SW480 (cell line): ENCODE measurements around the gene KCTD16.

Experiments used
- DNase-seq: peaks from one replicate; pipeline ENCODE4 v3.0.0-alpha.2; 2016; ENCODE audit warnings: low spot score

Gene KCTD16

DNA sequence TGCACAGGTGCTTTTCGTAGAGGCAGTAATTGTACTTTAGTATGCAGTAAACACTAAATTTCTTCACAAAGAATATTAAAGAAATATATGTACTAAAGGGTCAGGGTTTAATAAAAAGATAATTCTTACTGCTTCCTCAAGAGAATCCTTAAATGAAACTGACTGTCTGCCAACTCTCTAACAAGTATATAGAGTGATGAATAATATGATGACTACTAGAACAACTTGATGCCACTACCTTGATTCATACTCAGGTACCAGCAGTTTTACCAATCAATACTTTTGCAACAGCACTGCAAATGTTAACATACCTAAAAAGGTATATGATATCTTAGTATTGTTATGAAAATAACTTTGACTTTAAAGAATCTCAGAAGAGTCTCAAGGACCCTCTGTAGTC, 4.0 kb upstream of the KCTD16 start:
- no peak for DNase-seq

DNA sequence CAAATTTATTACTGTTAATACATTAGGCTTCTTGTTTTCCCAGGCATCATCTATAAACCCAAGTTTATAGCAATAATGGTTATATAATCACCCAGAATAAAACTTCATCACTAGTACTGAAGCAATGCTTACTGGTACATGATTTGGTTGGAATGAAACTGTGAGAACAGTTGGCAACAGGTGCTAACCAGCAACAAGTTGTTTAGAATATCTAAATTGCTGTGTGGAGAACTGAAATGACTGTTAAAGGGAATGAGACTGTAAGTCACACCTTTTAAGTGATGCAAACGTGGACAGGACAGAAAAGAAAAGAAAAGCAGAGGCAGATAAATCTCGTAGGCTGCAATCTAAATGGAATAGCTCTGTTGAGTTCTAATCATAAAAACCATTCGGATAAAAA, 2.7 kb upstream of the KCTD16 start:
- no peak for DNase-seq

DNA sequence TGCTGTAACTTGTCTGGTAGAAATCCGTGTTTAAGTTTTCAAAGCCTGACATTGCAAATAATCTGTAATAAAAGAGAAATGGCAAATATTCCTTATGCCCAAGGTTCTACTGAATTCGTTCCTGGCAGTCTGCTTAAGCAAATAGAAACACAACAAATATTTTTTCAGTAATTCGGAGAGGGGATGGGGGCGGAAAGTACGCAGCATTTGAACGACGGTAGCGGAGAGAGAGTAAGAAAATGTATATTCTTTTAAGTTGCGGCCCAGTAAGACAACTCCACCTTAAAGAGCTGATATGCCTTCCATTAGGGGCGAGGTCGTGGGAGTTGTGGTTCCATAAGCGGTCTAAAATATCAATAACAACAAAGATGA, 783 bp upstream of the KCTD16 start:
- DNase-seq: no peak

- DNase-seq: no peak
These were observed 3.1 kb downstream of the KCTD16 start for GRCh38 chr5:144173766-144174165.

- no peak for DNase-seq
These were observed 6.9 kb downstream of the KCTD16 start for GRCh38 chr5:144177548-144177947.

DNA sequence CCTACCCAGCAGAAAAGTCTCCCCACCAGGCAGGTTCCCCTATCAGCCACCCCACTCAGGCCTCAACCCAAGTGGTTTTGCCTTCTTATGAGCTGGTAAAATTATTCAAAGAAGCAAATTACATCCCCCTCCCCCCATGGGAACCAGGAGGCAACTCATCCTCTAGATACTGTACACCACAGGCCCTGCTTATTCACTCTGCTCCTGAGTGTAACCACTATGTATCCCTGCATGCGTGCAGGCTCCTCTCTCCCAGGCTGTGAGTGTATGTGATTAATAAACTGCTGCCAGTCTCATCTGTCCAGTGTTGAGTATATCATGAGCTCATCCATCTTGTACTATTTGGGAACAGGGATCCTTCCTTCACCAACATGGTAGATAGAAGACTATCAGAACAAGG, 8.6 kb downstream of the KCTD16 start:
- DNase-seq: no peak

DNA sequence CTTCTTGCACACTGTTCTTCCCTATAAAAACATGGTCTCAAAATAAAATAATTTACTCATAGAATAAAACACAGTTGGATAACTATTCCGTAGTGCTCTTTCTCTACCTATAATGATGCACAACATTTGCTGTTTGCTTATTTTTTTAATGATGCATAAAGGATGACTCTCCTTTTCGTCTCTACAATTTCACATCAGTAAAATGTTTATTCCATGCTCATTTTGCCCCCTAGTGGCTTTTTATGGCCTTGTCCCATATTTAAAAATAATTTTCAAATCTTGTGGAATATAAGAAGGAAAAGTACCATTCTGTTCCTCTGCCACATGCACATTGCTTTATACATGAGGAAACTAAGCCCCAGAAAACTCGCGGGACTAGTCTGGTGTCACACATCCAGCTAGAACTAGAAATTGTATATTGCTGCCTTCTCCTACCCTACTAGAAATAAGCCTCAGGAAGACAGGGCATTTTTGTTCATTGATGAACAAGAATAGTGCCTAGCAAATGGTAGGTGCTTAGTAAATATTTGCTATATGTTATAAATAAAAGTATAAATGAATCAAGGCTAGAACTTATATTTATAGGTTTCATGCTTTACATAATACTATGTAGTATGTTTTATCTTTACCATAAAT, 12.7 kb downstream of the KCTD16 start:
- peak; percentile 37 for DNase-seq

DNA sequence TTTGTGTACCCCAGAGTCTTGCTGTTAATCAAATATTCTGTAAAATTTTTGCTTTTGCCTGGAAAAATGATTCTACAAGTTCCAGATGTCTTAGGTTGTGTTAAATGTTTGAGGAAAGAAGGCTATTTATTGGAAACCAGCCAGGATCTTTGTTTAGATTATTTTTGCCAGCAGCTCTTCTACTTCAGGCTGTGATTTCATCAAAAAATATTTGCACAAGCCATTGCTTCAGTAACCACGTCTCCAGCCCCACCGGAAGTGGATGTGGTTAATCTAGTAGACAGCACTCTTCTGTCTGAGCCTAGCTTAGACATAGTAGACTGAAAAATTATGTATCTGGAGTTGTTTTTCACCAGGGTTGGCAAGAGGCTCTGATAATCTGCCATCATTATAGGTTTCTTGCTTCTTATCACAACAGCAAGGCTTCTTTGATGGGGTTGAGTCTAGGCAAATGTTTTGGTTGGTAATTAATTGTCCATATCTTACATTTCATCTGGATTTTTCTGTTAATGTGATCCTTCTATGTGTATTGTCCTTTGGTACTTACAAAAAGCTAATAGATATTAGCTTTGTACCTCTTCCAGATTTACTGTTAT, 17.1 kb downstream of the KCTD16 start:
- DNase-seq: no peak

DNA sequence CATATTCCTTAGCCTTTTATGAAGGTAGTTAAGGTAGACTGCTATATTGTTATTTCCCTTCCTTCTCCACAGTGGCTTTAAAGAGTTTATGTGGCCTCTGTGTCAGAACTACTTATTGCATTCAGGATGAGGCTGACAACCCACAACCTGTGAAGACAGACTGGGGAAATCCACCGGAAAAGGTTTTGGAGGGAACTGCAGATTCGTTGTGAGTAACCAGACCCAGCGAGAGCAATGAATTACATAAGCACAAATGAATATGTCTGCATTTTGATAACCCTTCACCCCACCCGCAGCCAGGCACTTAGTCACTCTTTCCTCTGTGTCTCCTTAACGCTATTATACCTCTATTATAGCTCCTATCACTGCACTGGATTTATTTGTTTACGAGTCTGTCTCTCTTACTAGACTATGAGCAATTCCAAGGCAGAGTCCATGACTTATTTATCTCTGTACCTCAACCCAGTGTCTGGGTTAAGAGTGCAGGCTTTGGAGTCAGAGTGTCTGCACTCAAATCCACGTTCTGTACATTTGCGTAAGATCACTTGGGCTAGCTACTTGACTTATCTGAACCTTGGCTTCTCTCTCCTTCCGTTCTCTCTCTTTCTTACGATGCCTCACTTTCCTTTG, 19.2 kb downstream of the KCTD16 start:
- no peak for DNase-seq

DNA sequence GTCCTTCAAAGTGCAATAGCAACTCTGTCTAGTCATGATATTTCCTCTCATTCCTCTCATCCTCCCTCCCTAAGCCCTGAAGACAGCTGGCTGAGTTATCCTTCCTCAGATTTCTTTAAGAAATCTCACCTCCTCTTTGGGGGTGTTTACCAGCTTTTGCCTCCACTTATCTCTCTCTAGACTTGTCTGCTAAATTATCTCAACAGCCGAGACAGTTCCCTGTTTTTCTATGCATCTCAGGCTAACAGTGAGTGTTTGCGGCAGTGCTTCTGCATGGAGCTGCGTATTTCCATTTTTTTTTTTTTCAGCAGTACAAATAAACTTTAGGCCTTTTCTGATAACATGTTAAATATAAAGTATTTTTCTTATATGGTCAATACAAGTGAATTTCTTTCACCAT, 20.9 kb downstream of the KCTD16 start:
- DNase-seq: no peak

- DNase-seq: peak; percentile 61
These were observed 21.3 kb downstream of the KCTD16 start for GRCh38 chr5:144191998-144192397.

- no peak for DNase-seq
These were observed 22.0 kb downstream of the KCTD16 start for GRCh38 chr5:144192661-144193060.

GRCh38 chr5:144194144-144194543, 23.5 kb downstream of the KCTD16 start:
- DNase-seq: no peak

- no peak for DNase-seq
These were observed 24.8 kb downstream of the KCTD16 start for GRCh38 chr5:144195448-144195847.

DNA sequence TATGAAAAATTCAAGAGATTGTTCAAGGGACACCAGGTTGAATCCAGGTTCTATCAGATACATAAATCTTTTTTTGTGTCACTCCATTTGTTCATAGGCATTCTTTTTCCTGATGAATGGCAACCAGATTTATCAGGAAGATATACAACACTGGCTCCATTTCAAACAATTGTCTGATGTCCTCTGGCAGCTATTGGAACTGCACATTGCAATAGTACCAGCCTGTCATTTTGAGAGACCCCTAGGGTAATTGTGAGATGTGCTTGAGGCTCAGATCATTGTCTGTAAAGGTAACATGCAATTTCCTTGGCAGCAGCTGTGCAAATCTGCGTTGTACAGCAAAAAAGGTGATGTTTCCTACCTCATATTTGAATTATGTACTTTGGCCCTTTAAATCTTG, 25.9 kb downstream of the KCTD16 start:
- no peak for DNase-seq

- no peak for DNase-seq
These were observed 27.7 kb downstream of the KCTD16 start for GRCh38 chr5:144198386-144198785.

DNA sequence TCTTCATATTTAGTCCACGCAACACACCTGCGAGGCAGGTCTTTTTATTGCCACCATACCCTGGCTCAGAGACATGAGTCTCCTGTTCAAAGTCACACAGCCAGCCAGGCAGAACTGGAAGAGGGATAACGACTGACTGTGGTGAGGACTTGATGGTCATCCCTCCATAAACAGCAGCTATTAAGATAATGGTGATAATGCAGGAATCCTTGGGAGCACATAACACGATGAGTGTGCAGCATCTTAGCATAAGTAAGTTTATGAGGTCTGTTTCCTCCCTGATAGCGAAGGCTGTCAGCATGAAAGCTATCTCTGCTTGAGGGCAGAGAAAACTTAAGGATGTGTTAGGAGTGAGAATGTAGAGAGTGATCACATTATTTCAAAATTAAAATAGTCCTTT, 30.9 kb downstream of the KCTD16 start:
- no peak for DNase-seq

DNA sequence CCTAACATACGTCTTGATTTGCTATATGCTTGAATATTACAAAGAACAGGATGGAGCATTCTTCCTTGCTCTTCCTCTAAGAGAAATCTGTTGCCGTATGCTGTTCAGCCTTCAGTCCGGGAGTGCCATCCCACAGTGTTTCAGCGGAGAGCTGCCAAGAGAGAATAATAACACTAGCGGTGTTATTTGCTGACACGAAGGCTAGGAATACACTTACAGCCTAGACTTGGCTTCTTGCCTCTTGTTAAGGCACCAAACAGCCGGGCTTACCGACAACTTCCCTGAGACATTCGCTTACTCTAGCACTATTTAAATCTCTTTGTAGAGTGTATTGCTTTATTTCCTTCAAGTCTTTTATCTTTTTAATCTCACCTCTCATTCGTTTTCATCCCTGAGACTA, 31.4 kb downstream of the KCTD16 start:
- DNase-seq: no peak

DNA sequence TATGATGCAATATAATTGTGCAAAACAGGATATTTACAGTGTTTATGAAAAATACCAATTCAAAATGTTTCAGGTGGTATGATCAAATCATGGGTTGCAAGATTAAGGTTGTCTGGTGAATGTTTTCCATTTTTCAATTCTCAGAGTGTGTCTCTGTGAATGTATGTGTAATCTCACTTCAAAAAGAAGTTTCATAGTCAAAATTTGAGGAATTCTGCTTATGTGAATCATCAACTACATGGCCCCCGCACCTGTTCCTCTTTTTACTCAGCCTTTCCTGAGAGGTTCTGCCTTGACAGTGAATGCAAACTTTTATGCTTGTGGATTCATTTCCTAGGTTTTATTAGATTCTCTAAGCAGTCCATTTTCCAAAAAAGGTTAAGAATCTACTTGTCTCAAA, 32.1 kb downstream of the KCTD16 start:
- no peak for DNase-seq

GRCh38 chr5:144203750-144204596, 33.3 kb downstream of the KCTD16 start:
- peak; percentile 56 for DNase-seq

DNA sequence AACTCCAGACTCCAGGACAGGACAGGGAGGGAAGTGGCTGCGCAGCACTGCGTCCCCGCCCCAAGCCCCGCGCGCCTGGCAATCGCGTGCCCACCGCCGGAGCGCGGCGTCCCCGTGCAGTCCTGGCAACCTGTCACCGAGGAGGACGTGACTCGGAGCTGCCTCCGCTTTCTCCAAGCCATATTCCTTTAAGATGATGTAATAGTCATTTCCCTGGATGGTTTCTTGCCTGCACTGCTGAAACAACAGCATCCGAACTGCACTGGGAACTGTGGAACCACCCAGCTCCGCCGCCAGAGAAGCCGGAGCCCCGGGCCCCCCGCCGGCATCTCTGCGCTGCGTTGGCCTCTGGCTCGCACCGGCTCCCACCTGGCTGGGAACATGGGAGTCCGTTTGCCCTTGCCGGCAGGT, 34.5 kb downstream of the KCTD16 start:
- DNase-seq: no peak

GRCh38 chr5:144206141-144206540, 35.5 kb downstream of the KCTD16 start:
- no peak for DNase-seq

DNA sequence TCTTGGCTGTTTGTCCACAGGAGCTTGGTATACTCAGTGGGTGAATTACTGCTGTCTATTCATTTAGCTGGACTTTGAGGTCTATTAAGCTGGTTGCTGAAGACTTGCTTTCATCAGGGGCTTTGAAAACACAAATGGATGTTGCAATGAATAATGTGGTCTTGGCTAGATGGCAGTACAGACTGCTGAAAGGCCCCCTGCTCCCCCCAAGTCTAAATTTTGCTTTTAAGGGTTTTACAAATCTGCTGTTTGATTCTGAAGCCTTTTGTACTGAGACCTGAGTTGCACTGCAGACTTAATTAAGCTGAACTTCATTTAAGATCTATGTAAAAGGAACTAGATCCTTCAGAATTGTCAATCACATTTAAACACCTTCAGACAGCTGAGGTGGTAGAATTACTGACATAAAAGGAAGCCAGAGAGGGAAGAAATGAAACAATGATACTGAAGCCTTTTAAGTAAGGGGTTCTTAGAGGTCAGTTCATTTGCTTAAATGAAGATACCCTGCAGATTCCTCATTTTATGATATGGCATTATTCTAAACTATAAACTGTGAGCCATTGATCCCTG, 37.3 kb downstream of the KCTD16 start:
- DNase-seq: no peak
